ENCODE measurements around the gene GFER.

GRCh38 chr16:1983544-1984346, at the start of gene GFER:
- TF ChIP-seq, protein P1, sequence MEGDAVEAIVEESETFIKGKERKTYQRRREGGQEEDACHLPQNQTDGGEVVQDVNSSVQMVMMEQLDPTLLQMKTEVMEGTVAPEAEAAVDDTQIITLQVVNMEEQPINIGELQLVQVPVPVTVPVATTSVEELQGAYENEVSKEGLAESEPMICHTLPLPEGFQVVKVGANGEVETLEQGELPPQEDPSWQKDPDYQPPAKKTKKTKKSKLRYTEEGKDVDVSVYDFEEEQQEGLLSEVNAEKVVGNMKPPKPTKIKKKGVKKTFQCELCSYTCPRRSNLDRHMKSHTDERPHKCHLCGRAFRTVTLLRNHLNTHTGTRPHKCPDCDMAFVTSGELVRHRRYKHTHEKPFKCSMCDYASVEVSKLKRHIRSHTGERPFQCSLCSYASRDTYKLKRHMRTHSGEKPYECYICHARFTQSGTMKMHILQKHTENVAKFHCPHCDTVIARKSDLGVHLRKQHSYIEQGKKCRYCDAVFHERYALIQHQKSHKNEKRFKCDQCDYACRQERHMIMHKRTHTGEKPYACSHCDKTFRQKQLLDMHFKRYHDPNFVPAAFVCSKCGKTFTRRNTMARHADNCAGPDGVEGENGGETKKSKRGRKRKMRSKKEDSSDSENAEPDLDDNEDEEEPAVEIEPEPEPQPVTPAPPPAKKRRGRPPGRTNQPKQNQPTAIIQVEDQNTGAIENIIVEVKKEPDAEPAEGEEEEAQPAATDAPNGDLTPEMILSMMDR (IDR thresholded peaks at IDR 0.05) = peak; percentile 50
- TF ChIP-seq CHD2 (IDR thresholded peaks at IDR 0.05; ENCODE audit: low read length, partially characterized antibody) (peak; percentile 33), TCF12 (IDR thresholded peaks at IDR 0.05) (no peak), EZH2phosphoT487 (IDR thresholded peaks at IDR 0.05; ENCODE audit: borderline replicate concordance, low read depth) (no peak), YY1 (IDR thresholded peaks at IDR 0.05; ENCODE audit: low read depth) (peak; percentile 94), SMC3 (IDR thresholded peaks at IDR 0.05; ENCODE audit: low read depth, low read length) (peak; percentile 11; the same call in 1 of the 2 replicates), FOXJ3 (CRISPR knock-in tag; IDR thresholded peaks at IDR 0.05) (no peak), REST (IDR thresholded peaks at IDR 0.05; ENCODE audit: low read depth, low read length) (peak; percentile 61), POLR2AphosphoS5 (IDR thresholded peaks at IDR 0.05; ENCODE audit: low read depth, low read length) (peak; percentile 8; the same call in 1 of the 2 replicates), RXRA (IDR thresholded peaks at IDR 0.05; ENCODE audit: borderline replicate concordance, low read depth) (no peak; the same call in 1 of the 2 replicates), TAF1 (IDR thresholded peaks at IDR 0.05; ENCODE audit: borderline replicate concordance, low read depth, low read length) (peak; percentile 81), EP300 (IDR thresholded peaks at IDR 0.05; ENCODE audit: borderline replicate concordance in 1 of 2, low read depth in 1 of 2, low read length in 1 of 2) (no peak), RFX5 (IDR thresholded peaks at IDR 0.05; ENCODE audit: low read length) (no peak), USF1 (IDR thresholded peaks at IDR 0.05; ENCODE audit: borderline replicate concordance, low read depth) (no peak)
